H1 (cell line): ENCODE data around the gene MANSC4. TPM values are rescaled to one million over a fixed set of nuclear protein-coding genes. Genes with fewer than 3 reads are reported as not detected.

Source experiments
- polyA plus RNA-seq, 7 experiments: library from polyadenylated mRNA; depleted of rRNA in 3 of 7; stranded (reverse) in 5 of 7; unstranded in 2 of 7; fragments of >200 nt in 5 of 7; fragments of 200-250 nt in 2 of 7; gene quantifications; 1 replicate in 5 of 7; 2 replicates in 1 of 7; 4 replicates in 1 of 7; pipeline versions ENCODE4 v1.2.1 to v1.2.3, GENCODE V29; 2011 to 2013; ENCODE audit warnings: missing spikeins in 2 of 7, mixed read lengths in 2 of 7
- total RNA-seq: library from RNA; stranded (reverse); fragmentation: NEBNext Ultra II Directional; extraction: Animal tissue kit (Norgen Biotek cat#: 25700); gene quantifications from 2 replicates; pipeline ENCODE4 v1.2.1, GENCODE V29; 2021
- TF ChIP-seq, protein P1 (sequence below): fragments of 300-600 bp; sonication (generic); IDR thresholded peaks from 2 replicates; pipeline ENCODE4 v1.7.1; 2012; ENCODE audit warnings: low read length, moderate library complexity, mild to moderate bottlenecking, inconsistent platforms; ENCODE audit not compliant: insufficient replicate concordance

Gene MANSC4
- total and polyA plus RNA-seq, 2 of the 8 experiments (the other 6 are each of a cell fraction or from before 2014, with no cell fraction given) = not detected

DNA sequence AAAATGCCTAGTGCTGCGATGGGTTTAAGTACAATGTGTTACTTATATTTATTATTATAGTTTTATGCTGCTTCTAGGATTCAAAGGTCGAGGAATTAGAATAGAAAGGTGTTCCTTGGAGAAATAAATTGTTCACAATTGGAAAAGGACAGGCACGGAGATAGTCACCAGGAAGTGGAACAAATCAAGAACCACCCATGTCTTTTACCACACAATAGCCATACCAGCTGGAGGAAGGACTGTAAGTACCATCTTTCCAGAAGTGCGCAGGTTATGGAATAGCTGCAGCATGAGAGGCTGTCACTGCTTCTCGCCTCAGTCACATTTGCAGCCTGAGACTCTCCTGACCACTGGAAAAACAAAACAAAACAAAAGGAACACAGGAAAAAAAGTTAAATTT is 40.5 kb upstream of the MANSC4 start (continued):
- TF ChIP-seq, protein P1, sequence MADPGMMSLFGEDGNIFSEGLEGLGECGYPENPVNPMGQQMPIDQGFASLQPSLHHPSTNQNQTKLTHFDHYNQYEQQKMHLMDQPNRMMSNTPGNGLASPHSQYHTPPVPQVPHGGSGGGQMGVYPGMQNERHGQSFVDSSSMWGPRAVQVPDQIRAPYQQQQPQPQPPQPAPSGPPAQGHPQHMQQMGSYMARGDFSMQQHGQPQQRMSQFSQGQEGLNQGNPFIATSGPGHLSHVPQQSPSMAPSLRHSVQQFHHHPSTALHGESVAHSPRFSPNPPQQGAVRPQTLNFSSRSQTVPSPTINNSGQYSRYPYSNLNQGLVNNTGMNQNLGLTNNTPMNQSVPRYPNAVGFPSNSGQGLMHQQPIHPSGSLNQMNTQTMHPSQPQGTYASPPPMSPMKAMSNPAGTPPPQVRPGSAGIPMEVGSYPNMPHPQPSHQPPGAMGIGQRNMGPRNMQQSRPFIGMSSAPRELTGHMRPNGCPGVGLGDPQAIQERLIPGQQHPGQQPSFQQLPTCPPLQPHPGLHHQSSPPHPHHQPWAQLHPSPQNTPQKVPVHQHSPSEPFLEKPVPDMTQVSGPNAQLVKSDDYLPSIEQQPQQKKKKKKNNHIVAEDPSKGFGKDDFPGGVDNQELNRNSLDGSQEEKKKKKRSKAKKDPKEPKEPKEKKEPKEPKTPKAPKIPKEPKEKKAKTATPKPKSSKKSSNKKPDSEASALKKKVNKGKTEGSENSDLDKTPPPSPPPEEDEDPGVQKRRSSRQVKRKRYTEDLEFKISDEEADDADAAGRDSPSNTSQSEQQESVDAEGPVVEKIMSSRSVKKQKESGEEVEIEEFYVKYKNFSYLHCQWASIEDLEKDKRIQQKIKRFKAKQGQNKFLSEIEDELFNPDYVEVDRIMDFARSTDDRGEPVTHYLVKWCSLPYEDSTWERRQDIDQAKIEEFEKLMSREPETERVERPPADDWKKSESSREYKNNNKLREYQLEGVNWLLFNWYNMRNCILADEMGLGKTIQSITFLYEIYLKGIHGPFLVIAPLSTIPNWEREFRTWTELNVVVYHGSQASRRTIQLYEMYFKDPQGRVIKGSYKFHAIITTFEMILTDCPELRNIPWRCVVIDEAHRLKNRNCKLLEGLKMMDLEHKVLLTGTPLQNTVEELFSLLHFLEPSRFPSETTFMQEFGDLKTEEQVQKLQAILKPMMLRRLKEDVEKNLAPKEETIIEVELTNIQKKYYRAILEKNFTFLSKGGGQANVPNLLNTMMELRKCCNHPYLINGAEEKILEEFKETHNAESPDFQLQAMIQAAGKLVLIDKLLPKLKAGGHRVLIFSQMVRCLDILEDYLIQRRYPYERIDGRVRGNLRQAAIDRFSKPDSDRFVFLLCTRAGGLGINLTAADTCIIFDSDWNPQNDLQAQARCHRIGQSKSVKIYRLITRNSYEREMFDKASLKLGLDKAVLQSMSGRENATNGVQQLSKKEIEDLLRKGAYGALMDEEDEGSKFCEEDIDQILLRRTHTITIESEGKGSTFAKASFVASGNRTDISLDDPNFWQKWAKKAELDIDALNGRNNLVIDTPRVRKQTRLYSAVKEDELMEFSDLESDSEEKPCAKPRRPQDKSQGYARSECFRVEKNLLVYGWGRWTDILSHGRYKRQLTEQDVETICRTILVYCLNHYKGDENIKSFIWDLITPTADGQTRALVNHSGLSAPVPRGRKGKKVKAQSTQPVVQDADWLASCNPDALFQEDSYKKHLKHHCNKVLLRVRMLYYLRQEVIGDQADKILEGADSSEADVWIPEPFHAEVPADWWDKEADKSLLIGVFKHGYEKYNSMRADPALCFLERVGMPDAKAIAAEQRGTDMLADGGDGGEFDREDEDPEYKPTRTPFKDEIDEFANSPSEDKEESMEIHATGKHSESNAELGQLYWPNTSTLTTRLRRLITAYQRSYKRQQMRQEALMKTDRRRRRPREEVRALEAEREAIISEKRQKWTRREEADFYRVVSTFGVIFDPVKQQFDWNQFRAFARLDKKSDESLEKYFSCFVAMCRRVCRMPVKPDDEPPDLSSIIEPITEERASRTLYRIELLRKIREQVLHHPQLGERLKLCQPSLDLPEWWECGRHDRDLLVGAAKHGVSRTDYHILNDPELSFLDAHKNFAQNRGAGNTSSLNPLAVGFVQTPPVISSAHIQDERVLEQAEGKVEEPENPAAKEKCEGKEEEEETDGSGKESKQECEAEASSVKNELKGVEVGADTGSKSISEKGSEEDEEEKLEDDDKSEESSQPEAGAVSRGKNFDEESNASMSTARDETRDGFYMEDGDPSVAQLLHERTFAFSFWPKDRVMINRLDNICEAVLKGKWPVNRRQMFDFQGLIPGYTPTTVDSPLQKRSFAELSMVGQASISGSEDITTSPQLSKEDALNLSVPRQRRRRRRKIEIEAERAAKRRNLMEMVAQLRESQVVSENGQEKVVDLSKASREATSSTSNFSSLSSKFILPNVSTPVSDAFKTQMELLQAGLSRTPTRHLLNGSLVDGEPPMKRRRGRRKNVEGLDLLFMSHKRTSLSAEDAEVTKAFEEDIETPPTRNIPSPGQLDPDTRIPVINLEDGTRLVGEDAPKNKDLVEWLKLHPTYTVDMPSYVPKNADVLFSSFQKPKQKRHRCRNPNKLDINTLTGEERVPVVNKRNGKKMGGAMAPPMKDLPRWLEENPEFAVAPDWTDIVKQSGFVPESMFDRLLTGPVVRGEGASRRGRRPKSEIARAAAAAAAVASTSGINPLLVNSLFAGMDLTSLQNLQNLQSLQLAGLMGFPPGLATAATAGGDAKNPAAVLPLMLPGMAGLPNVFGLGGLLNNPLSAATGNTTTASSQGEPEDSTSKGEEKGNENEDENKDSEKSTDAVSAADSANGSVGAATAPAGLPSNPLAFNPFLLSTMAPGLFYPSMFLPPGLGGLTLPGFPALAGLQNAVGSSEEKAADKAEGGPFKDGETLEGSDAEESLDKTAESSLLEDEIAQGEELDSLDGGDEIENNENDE = no peak
